ENCODE data around the gene ZNF699. TPM values are rescaled to one million over a fixed set of nuclear protein-coding genes. Genes with fewer than 3 reads are reported as not detected.

ZNF699 gene
- polyA plus RNA-seq, 1 of the 3 experiments (the other 2 are of a cell fraction): 0.97 TPM

DNA sequence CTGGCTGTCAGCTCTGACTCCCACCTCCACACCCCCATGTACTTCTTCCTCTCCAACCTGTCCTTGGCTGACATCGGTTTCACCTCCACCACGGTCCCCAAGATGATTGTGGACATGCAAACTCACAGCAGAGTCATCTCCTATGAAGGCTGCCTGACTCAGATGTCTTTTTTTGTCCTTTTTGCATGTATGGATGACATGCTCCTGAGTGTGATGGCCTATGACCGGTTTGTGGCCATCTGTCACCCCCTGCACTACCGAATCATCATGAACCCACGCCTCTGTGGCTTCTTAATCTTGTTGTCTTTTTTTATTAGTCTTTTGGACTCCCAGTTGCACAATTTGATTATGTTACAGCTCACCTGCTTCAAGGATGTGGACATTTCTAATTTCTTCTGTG lies 58.4 kb downstream of the ZNF699 start:
- TF ChIP-seq TCF12 (IDR thresholded peaks at IDR 0.05) (no peak), TEAD4 (IDR thresholded peaks at IDR 0.05; ENCODE audit: borderline replicate concordance, insufficient read depth) (no peak), MEF2A (IDR thresholded peaks at IDR 0.05; ENCODE audit: borderline replicate concordance, low read depth) (no peak), USF2 (IDR thresholded peaks at IDR 0.05; ENCODE audit: borderline replicate concordance, low read depth, low read length) (no peak), SIN3A (IDR thresholded peaks at IDR 0.05; ENCODE audit: borderline replicate concordance, low read depth, low read length) (no peak), GABPA (IDR thresholded peaks at IDR 0.05; ENCODE audit: low read depth) (no peak), NFIC (IDR thresholded peaks at IDR 0.05; ENCODE audit: borderline replicate concordance) (no peak), TAF1 (IDR thresholded peaks at IDR 0.05; ENCODE audit: borderline replicate concordance, low read depth, low read length) (no peak), NRF1 (IDR thresholded peaks at IDR 0.05; ENCODE audit: low read depth, low read length) (no peak), FOSL2 (IDR thresholded peaks at IDR 0.05; ENCODE audit: borderline replicate concordance, low read depth) (no peak), ELF1 (IDR thresholded peaks at IDR 0.05) (no peak), RXRA (IDR thresholded peaks at IDR 0.05; ENCODE audit: borderline replicate concordance, low read depth) (no peak), GATA2 (CRISPR knock-in tag; IDR thresholded peaks at IDR 0.05) (no peak), CHD2 (IDR thresholded peaks at IDR 0.05; ENCODE audit: low read length, partially characterized antibody) (no peak)
- TF ChIP-seq, protein P1, sequence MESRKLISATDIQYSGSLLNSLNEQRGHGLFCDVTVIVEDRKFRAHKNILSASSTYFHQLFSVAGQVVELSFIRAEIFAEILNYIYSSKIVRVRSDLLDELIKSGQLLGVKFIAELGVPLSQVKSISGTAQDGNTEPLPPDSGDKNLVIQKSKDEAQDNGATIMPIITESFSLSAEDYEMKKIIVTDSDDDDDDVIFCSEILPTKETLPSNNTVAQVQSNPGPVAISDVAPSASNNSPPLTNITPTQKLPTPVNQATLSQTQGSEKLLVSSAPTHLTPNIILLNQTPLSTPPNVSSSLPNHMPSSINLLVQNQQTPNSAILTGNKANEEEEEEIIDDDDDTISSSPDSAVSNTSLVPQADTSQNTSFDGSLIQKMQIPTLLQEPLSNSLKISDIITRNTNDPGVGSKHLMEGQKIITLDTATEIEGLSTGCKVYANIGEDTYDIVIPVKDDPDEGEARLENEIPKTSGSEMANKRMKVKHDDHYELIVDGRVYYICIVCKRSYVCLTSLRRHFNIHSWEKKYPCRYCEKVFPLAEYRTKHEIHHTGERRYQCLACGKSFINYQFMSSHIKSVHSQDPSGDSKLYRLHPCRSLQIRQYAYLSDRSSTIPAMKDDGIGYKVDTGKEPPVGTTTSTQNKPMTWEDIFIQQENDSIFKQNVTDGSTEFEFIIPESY (IDR thresholded peaks at IDR 0.05; ENCODE audit: borderline replicate concordance, low read depth): no peak
- TF ChIP-seq, protein P2, sequence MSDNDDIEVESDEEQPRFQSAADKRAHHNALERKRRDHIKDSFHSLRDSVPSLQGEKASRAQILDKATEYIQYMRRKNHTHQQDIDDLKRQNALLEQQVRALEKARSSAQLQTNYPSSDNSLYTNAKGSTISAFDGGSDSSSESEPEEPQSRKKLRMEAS (IDR thresholded peaks at IDR 0.05; ENCODE audit: low read depth): no peak
- ChIA-PET POLR2A (no interaction called here), CTCF (no interaction called here)
- Histone ChIP-seq H3K36me3 (replicated peaks in 1 of 2; ENCODE audit: control insufficient read depth in 1 of 2, insufficient read depth in 2 of 2, low read length in 1 of 2) (no peaks in the 10 kb centered on the region), H3K9me3 (no peaks in the 10 kb centered on the region), H3K27me3 (ENCODE audit: insufficient read depth) (no peaks in the 10 kb centered on the region; the same call in 1 of the 2 replicates), H3K9ac (no peak overlapping the region), H3K79me2 (ENCODE audit: insufficient read depth) (no peaks in the 10 kb centered on the region), H3K9me2 (no peaks in the 10 kb centered on the region), H2AFZ (ENCODE audit: low read depth) (no peak overlapping the region), H3K4me3 (ENCODE audit: low read depth in 2 of 2, low read length in 1 of 2) (no peak overlapping the region), H3F3A (replicated peaks; ENCODE audit: insufficient read depth) (no peaks in the 10 kb centered on the region), H3K4me2 (no peak overlapping the region), H3K27ac (ENCODE audit: low read depth in 2 of 2, low read length in 1 of 2) (no peak overlapping the region), H3K4me1 (ENCODE audit: control insufficient read depth in 1 of 2, insufficient read depth in 2 of 2, low read depth in 1 of 2, low read length in 1 of 2) (no peaks in the 10 kb centered on the region), H4K20me1 (ENCODE audit: insufficient read depth) (no peaks in the 10 kb centered on the region)
- DNase-seq: no peak
- 1% methylated on average over 5 of the region's 5 CpGs for WGBS (ENCODE audit: low lambda C conversion rate)

GRCh38 chr19:9250630-9251029 lies 59.0 kb downstream of the ZNF699 start, which contains the start of gene OR7E24:
TSS of gene OR7E24 (plus strand) at chr19:9250930. CDS start at chr19:9251044, 114 bp downstream.
- DNase-seq: no peak
- no peak within 1 kb of the TSS for H3K27ac ChIP-seq (ENCODE audit: low read depth in 2 of 2, low read length in 1 of 2)
- no peaks in the 10 kb centered on the region for H3K9me3 ChIP-seq
- TF ChIP-seq, protein P1 (IDR thresholded peaks at IDR 0.05; ENCODE audit: borderline replicate concordance, low read depth): no peak
- TF ChIP-seq TEAD4 (IDR thresholded peaks at IDR 0.05; ENCODE audit: borderline replicate concordance, insufficient read depth) (no peak), SIN3A (IDR thresholded peaks at IDR 0.05; ENCODE audit: borderline replicate concordance, low read depth, low read length) (no peak), TCF12 (IDR thresholded peaks at IDR 0.05) (no peak)
- no peaks in the 10 kb centered on the region for H4K20me1 ChIP-seq (ENCODE audit: insufficient read depth)
- no peak within 1 kb of the TSS for H3K9ac ChIP-seq
- no peaks in the 10 kb centered on the region for H3F3A ChIP-seq (replicated peaks; ENCODE audit: insufficient read depth)
- H3K79me2 ChIP-seq (ENCODE audit: insufficient read depth): no peaks in the 10 kb centered on the region
- no peak within 1 kb of the TSS for H3K4me2 ChIP-seq
- no peak within 1 kb of the TSS for H3K4me3 ChIP-seq (ENCODE audit: low read depth in 2 of 2, low read length in 1 of 2)
- H3K27me3 ChIP-seq (ENCODE audit: insufficient read depth): no peaks in the 10 kb centered on the region; the same call in 1 of the 2 replicates
- H3K4me1 ChIP-seq (ENCODE audit: control insufficient read depth in 1 of 2, insufficient read depth in 2 of 2, low read depth in 1 of 2, low read length in 1 of 2): no peaks in the 10 kb centered on the region
- CTCF ChIA-PET: no interaction called here
- POLR2A ChIA-PET: no interaction called here
- WGBS (ENCODE audit: low lambda C conversion rate): 0% methylated on average over 1 of the region's 1 CpG
- no peaks in the 10 kb centered on the region for H3K36me3 ChIP-seq (replicated peaks in 1 of 2; ENCODE audit: control insufficient read depth in 1 of 2, insufficient read depth in 2 of 2, low read length in 1 of 2)
- H2AFZ ChIP-seq (ENCODE audit: low read depth): no peak within 1 kb of the TSS
- no peaks in the 10 kb centered on the region for H3K9me2 ChIP-seq
